Memory B cell (primary cell): Measurements from ENCODE around the gene PLG.
"Not testable (repeated sequence)": the region's sequence is repeated elsewhere in the genome, so short reads cannot be mapped to it uniquely, and the experiment has no call there.

Experiments used
- ATAC-seq: fragments of 150-1000 bp; cut with Tn5 transposase; 2 replicates; pipeline ENCODE4 v1.10.0; 2021; ENCODE audit warnings: low read depth, mild to moderate bottlenecking, moderate library complexity
- DNase-seq, 2 donors: peaks; one replicate each; pipeline ENCODE4 v3.0.0; 2022; ENCODE audit warnings: low spot score in 2 of 2
- H3K27ac Mint-ChIP-seq: one replicate; pipeline ENCODE4 v1.8.0; 2022; ENCODE audit warnings: mild to moderate bottlenecking, moderate library complexity, mixed read lengths
- H3K27me3 Mint-ChIP-seq: one replicate; pipeline ENCODE4 v1.8.0; 2022; ENCODE audit warnings: mixed read lengths
- H3K36me3 Mint-ChIP-seq: one replicate; pipeline ENCODE4 v1.8.0; 2022; ENCODE audit warnings: mild to moderate bottlenecking, mixed read lengths
- H3K4me1 Mint-ChIP-seq: one replicate; pipeline ENCODE4 v1.8.0; 2022; ENCODE audit warnings: mixed read lengths
- H3K4me3 Mint-ChIP-seq: one replicate; pipeline ENCODE4 v1.8.0; 2022; ENCODE audit warnings: mild to moderate bottlenecking, moderate library complexity, mixed read lengths
- H3K9me3 Mint-ChIP-seq: one replicate; pipeline ENCODE4 v1.8.0; 2022; ENCODE audit warnings: mixed read lengths

Gene PLG

GRCh38 chr6:160685762-160686450, 16.1 kb upstream of the PLG start:
- H3K4me3 Mint-ChIP-seq = no peak overlapping the region
- H3K36me3 Mint-ChIP-seq = no peaks in the 10 kb centered on the region
- H3K4me1 Mint-ChIP-seq = no peaks in the 10 kb centered on the region
- DNase-seq (no peak), ATAC-seq (no peak)
- peaks cover 1% of the 10 kb centered on the region for H3K27me3 Mint-ChIP-seq
- H3K9me3 Mint-ChIP-seq = peaks cover 1% of the 10 kb centered on the region
- no peak overlapping the region for H3K27ac Mint-ChIP-seq

GRCh38 chr6:160690458-160690857, 11.6 kb upstream of the PLG start:
- Mint-ChIP-seq H3K9me3 (peaks cover 3% of the 10 kb centered on the region), H3K4me1 (no peaks in the 10 kb centered on the region), H3K27me3 (peaks cover 4% of the 10 kb centered on the region), H3K27ac (no peak overlapping the region), H3K36me3 (no peaks in the 10 kb centered on the region), H3K4me3 (no peak overlapping the region)
- DNase-seq = no peak
- no peak for ATAC-seq

- ATAC-seq (no peak), DNase-seq (no peak)
- Mint-ChIP-seq H3K27ac (no peak overlapping the region), H3K9me3 (peaks cover 3% of the 10 kb centered on the region), H3K27me3 (peaks cover 4% of the 10 kb centered on the region), H3K4me3 (no peak overlapping the region), H3K4me1 (no peaks in the 10 kb centered on the region), H3K36me3 (no peaks in the 10 kb centered on the region)
Measured at GRCh38 chr6:160691617-160692016, 10.4 kb upstream of the PLG start.

- peaks cover 3% of the 10 kb centered on the region for H3K9me3 Mint-ChIP-seq
- ATAC-seq (no peak), DNase-seq (no peak)
- no peak overlapping the region for H3K4me3 Mint-ChIP-seq
- H3K4me1 Mint-ChIP-seq = no peaks in the 10 kb centered on the region
- peaks cover 4% of the 10 kb centered on the region for H3K27me3 Mint-ChIP-seq
- H3K27ac Mint-ChIP-seq = no peak overlapping the region
- H3K36me3 Mint-ChIP-seq = no peaks in the 10 kb centered on the region
Measured at GRCh38 chr6:160692369-160692959, 9.6 kb upstream of the PLG start.

GRCh38 chr6:160695025-160695424, 7.0 kb upstream of the PLG start:
- H3K9me3 Mint-ChIP-seq, DNase-seq, H3K4me1 Mint-ChIP-seq, H3K27me3 Mint-ChIP-seq, ATAC-seq, H3K4me3 Mint-ChIP-seq, H3K36me3 Mint-ChIP-seq, H3K27ac Mint-ChIP-seq: not testable (repeated sequence)

GRCh38 chr6:160695622-160696021, 6.4 kb upstream of the PLG start:
- not testable (repeated sequence) for H3K27me3 Mint-ChIP-seq, H3K4me1 Mint-ChIP-seq, H3K36me3 Mint-ChIP-seq, DNase-seq, H3K4me3 Mint-ChIP-seq, H3K9me3 Mint-ChIP-seq, H3K27ac Mint-ChIP-seq, ATAC-seq

GRCh38 chr6:160696884-160697283, 5.2 kb upstream of the PLG start:
- not testable (repeated sequence) for DNase-seq, H3K4me1 Mint-ChIP-seq, H3K4me3 Mint-ChIP-seq, H3K27me3 Mint-ChIP-seq, H3K27ac Mint-ChIP-seq, H3K9me3 Mint-ChIP-seq, H3K36me3 Mint-ChIP-seq, ATAC-seq

GRCh38 chr6:160697826-160698225, 4.2 kb upstream of the PLG start:
- ATAC-seq (no peak), DNase-seq (no peak)
- H3K4me3 Mint-ChIP-seq = no peak overlapping the region
- no peaks in the 10 kb centered on the region for H3K9me3 Mint-ChIP-seq
- no peaks in the 10 kb centered on the region for H3K4me1 Mint-ChIP-seq
- H3K27ac Mint-ChIP-seq = no peak overlapping the region
- peaks cover 8% of the 10 kb centered on the region for H3K27me3 Mint-ChIP-seq
- no peaks in the 10 kb centered on the region for H3K36me3 Mint-ChIP-seq

GRCh38 chr6:160704688-160705087, 2.6 kb downstream of the PLG start:
- not testable (repeated sequence) for H3K9me3 Mint-ChIP-seq, H3K4me1 Mint-ChIP-seq, H3K36me3 Mint-ChIP-seq, ATAC-seq, H3K27me3 Mint-ChIP-seq, H3K27ac Mint-ChIP-seq, DNase-seq, H3K4me3 Mint-ChIP-seq

GRCh38 chr6:160708993-160709392, 6.9 kb downstream of the PLG start:
- not testable (repeated sequence) for H3K27me3 Mint-ChIP-seq, H3K4me3 Mint-ChIP-seq, H3K36me3 Mint-ChIP-seq, DNase-seq, H3K9me3 Mint-ChIP-seq, ATAC-seq, H3K4me1 Mint-ChIP-seq, H3K27ac Mint-ChIP-seq

GRCh38 chr6:160714731-160715316, 12.8 kb downstream of the PLG start:
- DNase-seq (no peak), ATAC-seq (no peak)
- no peaks in the 10 kb centered on the region for H3K4me1 Mint-ChIP-seq
- H3K36me3 Mint-ChIP-seq = no peaks in the 10 kb centered on the region
- H3K27me3 Mint-ChIP-seq = peaks cover 4% of the 10 kb centered on the region
- no peak overlapping the region for H3K27ac Mint-ChIP-seq
- no peak overlapping the region for H3K4me3 Mint-ChIP-seq
- no peaks in the 10 kb centered on the region for H3K9me3 Mint-ChIP-seq

- Mint-ChIP-seq H3K9me3 (peaks cover 3% of the 10 kb centered on the region), H3K27me3 (no peaks in the 10 kb centered on the region), H3K4me3 (no peak overlapping the region), H3K36me3 (no peaks in the 10 kb centered on the region), H3K4me1 (no peaks in the 10 kb centered on the region), H3K27ac (no peak overlapping the region)
- DNase-seq = no peak
- ATAC-seq = no peak
Measured at GRCh38 chr6:160730911-160731310, 28.9 kb downstream of the PLG start.

GRCh38 chr6:160733050-160733646, 31.1 kb downstream of the PLG start:
- H3K27ac Mint-ChIP-seq = no peak overlapping the region
- peak in 1 of 2 donors; percentile 20 for DNase-seq
- H3K4me3 Mint-ChIP-seq = no peak overlapping the region
- peak; percentile 38 for ATAC-seq
- no peaks in the 10 kb centered on the region for H3K36me3 Mint-ChIP-seq
- no peaks in the 10 kb centered on the region for H3K9me3 Mint-ChIP-seq
- peaks cover 2% of the 10 kb centered on the region for H3K27me3 Mint-ChIP-seq
- H3K4me1 Mint-ChIP-seq = no peaks in the 10 kb centered on the region

GRCh38 chr6:160734627-160735026, 32.6 kb downstream of the PLG start:
- H3K27me3 Mint-ChIP-seq = peaks cover 2% of the 10 kb centered on the region
- H3K27ac Mint-ChIP-seq = no peak overlapping the region
- no peaks in the 10 kb centered on the region for H3K4me1 Mint-ChIP-seq
- ATAC-seq (no peak), DNase-seq (no peak)
- H3K36me3 Mint-ChIP-seq = no peaks in the 10 kb centered on the region
- no peaks in the 10 kb centered on the region for H3K9me3 Mint-ChIP-seq
- H3K4me3 Mint-ChIP-seq = no peak overlapping the region
